Measurements from ENCODE around the gene VCL. TPM values are rescaled to one million over a fixed set of nuclear protein-coding genes. Genes with fewer than 3 reads are reported as not detected.

Gene VCL
- total and polyA plus RNA-seq, 9 of the 15 experiments (the other 6 are each of a cell fraction or from before 2014, with no cell fraction given) = 29.8 to 186 (median 76.4) TPM

DNA sequence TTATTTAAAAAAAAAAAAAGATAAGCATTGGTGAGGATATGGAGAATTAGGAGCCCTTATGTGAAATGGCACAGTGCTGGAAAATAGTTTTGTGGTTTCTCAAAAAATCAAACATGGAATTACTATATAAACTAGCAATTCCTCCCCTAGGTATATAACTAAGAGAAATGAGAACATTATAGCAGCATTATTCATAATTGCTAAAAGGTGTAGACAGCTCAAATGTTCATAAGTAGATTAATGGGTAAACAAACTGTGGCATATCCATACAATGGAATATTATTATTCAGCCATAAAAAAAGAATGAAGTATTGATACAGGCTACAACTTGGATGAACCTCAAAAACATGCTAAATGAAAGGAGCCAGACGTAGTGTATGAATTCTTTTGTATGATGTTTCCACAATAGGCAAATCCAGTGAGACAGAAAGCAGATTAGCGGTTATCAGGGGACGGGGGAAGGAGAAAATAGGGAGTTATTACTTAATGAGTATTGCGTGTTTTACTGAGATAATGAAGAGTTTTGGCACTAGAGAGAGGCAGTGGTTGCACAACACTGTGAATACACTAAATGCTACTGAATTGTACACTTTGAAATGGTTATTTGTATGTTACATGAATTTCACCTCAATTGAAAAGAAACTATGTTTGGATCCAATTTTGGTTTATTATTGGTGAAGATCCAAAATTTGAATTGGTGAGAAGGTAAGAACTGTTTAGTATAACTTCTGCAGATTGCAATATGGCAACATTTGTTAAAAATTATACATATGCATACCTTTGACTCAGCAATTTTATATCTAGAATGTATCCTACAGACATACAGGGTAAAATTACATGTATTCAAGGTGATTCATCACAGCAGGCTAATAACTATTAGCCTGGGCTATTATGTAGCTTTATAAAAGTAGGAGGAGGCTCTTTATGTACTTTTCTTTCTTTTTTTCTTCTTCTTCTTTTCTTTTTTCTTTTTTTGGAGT lies 69.7 kb downstream of the VCL start (continued):
- TF ChIP-seq, protein P1, sequence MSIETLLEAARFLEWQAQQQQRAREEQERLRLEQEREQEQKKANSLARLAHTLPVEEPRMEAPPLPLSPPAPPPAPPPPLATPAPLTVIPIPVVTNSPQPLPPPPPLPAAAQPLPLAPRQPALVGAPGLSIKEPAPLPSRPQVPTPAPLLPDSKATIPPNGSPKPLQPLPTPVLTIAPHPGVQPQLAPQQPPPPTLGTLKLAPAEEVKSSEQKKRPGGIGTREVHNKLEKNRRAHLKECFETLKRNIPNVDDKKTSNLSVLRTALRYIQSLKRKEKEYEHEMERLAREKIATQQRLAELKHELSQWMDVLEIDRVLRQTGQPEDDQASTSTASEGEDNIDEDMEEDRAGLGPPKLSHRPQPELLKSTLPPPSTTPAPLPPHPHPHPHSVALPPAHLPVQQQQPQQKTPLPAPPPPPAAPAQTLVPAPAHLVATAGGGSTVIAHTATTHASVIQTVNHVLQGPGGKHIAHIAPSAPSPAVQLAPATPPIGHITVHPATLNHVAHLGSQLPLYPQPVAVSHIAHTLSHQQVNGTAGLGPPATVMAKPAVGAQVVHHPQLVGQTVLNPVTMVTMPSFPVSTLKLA (conservative IDR thresholded peaks at IDR 0.05) = peak; percentile 24 to 30; a peak in 1 of 4 replicates
- TF ChIP-seq ARHGAP35 (IDR thresholded peaks at IDR 0.05; ENCODE audit: partially characterized antibody) = no peak
- TF ChIP-seq ATF7 (IDR thresholded peaks at IDR 0.05) = peak; percentile 42; the same call in 1 of the 2 replicates
- no peak for TF ChIP-seq ETS2 (tag; IDR thresholded peaks at IDR 0.05; ENCODE audit: borderline replicate concordance, poor library complexity, severe bottlenecking)
- TF ChIP-seq TCF3 (CRISPR knock-in tag; IDR thresholded peaks at IDR 0.05) = peak; percentile 91
- TF ChIP-seq CBFA2T2 (conservative IDR thresholded peaks at IDR 0.05) = peak; percentile 84
- TF ChIP-seq TEAD4 (IDR thresholded peaks at IDR 0.05; ENCODE audit: low read length) = peak; percentile 89
- TF ChIP-seq TEAD4 (CRISPR knock-in tag; IDR thresholded peaks at IDR 0.05; ENCODE audit: borderline replicate concordance) = no peak
- peak; percentile 97 for TF ChIP-seq ZNF316 (IDR thresholded peaks at IDR 0.05)
- TF ChIP-seq MTA2 (IDR thresholded peaks at IDR 0.05; ENCODE audit: low read depth) = peak; percentile 78
- peak; percentile 84 to 88 for TF ChIP-seq KDM1A (IDR thresholded peaks at IDR 0.05)
- no peak for TF ChIP-seq SRSF9 (IDR thresholded peaks at IDR 0.05; ENCODE audit: borderline replicate concordance, low read depth, low read length)
- TF ChIP-seq, protein P2, sequence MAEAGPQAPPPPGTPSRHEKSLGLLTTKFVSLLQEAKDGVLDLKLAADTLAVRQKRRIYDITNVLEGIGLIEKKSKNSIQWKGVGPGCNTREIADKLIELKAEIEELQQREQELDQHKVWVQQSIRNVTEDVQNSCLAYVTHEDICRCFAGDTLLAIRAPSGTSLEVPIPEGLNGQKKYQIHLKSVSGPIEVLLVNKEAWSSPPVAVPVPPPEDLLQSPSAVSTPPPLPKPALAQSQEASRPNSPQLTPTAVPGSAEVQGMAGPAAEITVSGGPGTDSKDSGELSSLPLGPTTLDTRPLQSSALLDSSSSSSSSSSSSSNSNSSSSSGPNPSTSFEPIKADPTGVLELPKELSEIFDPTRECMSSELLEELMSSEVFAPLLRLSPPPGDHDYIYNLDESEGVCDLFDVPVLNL (CRISPR knock-in tag; IDR thresholded peaks at IDR 0.05; ENCODE audit: low read depth) = no peak
- TF ChIP-seq BACH1 (tag; IDR thresholded peaks at IDR 0.05) = peak; percentile 55; the same call in 1 of the 2 replicates
- TF ChIP-seq FOSL1 (tag; conservative IDR thresholded peaks at IDR 0.05) = peak; percentile 48; the same call in 1 of the 2 replicates
- TF ChIP-seq, protein P3, sequence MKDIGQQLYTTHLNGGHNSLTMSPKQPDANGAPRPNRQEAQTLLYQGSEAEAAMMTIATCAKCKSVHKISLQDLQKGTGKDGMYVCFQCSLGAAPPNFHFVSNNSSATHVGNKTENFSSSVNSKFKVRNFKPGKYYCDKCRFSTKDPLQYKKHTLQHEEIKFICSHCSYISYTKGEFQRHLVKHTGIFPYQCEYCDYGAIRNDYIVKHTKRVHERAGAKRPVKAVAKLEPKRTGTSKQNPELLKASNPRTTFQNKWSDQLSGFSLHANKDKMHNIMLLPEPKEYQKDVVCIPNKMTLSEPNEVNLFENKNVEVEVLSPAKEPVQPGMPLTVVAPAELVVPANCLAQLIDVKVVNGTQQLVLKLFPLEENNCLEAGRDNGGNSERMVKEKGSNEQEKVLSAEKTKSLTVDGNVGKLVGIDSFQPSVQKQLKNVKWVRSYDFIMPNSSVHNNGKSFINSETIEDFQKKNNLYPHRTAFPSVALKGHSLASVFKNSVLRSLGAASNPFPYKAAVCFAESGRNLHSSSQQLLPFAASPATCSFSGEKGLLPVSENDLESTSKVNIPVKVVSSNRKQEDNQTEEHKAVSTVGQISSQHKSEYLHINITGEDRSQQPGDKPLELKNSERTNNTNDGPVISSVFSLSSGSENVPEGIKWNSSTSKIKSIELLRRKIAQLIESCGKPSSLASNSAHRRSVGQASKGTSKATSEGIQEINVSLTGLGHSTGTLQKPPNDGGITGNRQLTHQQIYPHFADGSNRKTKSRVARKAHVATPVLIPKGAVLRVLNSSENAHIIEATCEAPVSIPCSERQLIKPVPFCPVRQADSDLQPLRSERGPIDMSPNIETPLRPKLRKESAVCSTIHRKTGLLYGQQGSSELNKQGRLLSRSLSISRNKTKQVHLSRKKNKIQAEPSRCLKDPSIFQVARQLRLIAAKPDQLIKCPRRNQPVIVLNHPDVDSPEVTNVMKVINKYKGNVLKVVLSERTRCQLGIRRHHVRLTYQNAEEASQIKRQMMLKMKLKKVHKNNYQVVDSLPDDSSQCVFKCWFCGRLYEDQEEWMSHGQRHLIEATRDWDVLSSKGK (CRISPR knock-in tag; IDR thresholded peaks at IDR 0.05) = no peak
- no peak for TF ChIP-seq MEF2D (tag; conservative IDR thresholded peaks at IDR 0.05; ENCODE audit: low read depth)
- TF ChIP-seq NCOA4 (IDR thresholded peaks at IDR 0.05; ENCODE audit: partially characterized antibody) = no peak
- TF ChIP-seq DACH1 (IDR thresholded peaks at IDR 0.05; ENCODE audit: partially characterized antibody) = peak; percentile 85
- no peak for TF ChIP-seq HMG20B (CRISPR knock-in tag; IDR thresholded peaks at IDR 0.05)

Measured in K562 (cell line).